Neural progenitor cell (in vitro differentiated cells): ENCODE measurements around the gene DPYSL5. TPM values are rescaled to one million over a fixed set of nuclear protein-coding genes. Genes with fewer than 3 reads are reported as not detected.
A peak's percentile ranks its signal among the peaks of the same experiment; 100 is the strongest.

Source experiments
- DNase-seq: peaks from one replicate; pipeline ENCODE4 v3.0.0-alpha.2; 2016; ENCODE audit warnings: low spot score
- H2AFZ ChIP-seq: fragments of 200-600 bp; sonication (generic); replicated peaks from 2 replicates; pipeline ENCODE4 v1.6.1; 2016; ENCODE audit warnings: antibody characterized with exemption
- H3F3A ChIP-seq: fragments of 200-600 bp; sonication (generic); 2 replicates; pipeline ENCODE4 v1.6.1; 2016; ENCODE audit warnings: antibody characterized with exemption, low read depth
- H3K27ac ChIP-seq: fragments of 200-600 bp; sonication (generic); 2 replicates; pipeline ENCODE4 v1.5.1; 2016; ENCODE audit warnings: mild to moderate bottlenecking
- H3K27me3 ChIP-seq: fragments of 200-600 bp; sonication (generic); 2 replicates; pipeline ENCODE4 v1.6.1; 2016; ENCODE audit warnings: mild to moderate bottlenecking, moderate library complexity
- H3K36me3 ChIP-seq: fragments of 200-600 bp; sonication (generic); 2 replicates; pipeline ENCODE4 v1.5.1; 2016
- H3K4me1 ChIP-seq: fragments of 200-600 bp; sonication (generic); 2 replicates; pipeline ENCODE4 v1.6.1; 2016; ENCODE audit warnings: mixed run types
- H3K4me2 ChIP-seq: fragments of 200-600 bp; sonication (generic); 2 replicates; pipeline ENCODE4 v1.6.1; 2016
- H3K4me3 ChIP-seq: fragments of 200-600 bp; sonication (generic); 2 replicates; pipeline ENCODE4 v1.5.1; 2016
- H3K79me2 ChIP-seq: fragments of 200-600 bp; sonication (generic); 2 replicates; pipeline ENCODE4 v1.6.1; 2016; ENCODE audit warnings: low read depth
- H3K9ac ChIP-seq: fragments of 200-600 bp; sonication (generic); 2 replicates; pipeline ENCODE4 v1.6.1; 2016
- H3K9me3 ChIP-seq: fragments of 200-600 bp; sonication (generic); 2 replicates; pipeline ENCODE4 v1.5.1; 2016; ENCODE audit warnings: low read depth
- H4K20me1 ChIP-seq: fragments of 200-600 bp; sonication (generic); 2 replicates; pipeline ENCODE4 v1.6.1; 2016; ENCODE audit warnings: low read depth
- H3K27ac Mint-ChIP-seq: 3 replicates; pipeline ENCODE4 v1.8.0; 2021; ENCODE audit warnings: mixed read lengths
- H3K27me3 Mint-ChIP-seq: 2 replicates; pipeline ENCODE4 v1.8.0; 2022; ENCODE audit warnings: low read depth, mild to moderate bottlenecking, inconsistent platforms, moderate library complexity, mixed read lengths; ENCODE audit not compliant: insufficient read depth
- H3K36me3 Mint-ChIP-seq: 3 replicates; pipeline ENCODE4 v1.8.0; 2021; ENCODE audit warnings: mixed read lengths
- H3K4me1 Mint-ChIP-seq: 3 replicates; pipeline ENCODE4 v1.8.0; 2021; ENCODE audit warnings: mixed read lengths
- H3K4me3 Mint-ChIP-seq: 3 replicates; pipeline ENCODE4 v1.8.0; 2021; ENCODE audit warnings: mild to moderate bottlenecking, moderate library complexity, mixed read lengths
- H3K9me3 Mint-ChIP-seq: 3 replicates; pipeline ENCODE4 v1.8.0; 2020; ENCODE audit warnings: mixed read lengths
- CTCF ChIP-seq: fragments of 200-600 bp; sonication (generic); IDR thresholded peaks from 2 replicates; pipeline ENCODE4 v1.5.1; 2017; ENCODE audit warnings: antibody characterized with exemption, mild to moderate bottlenecking
- EZH2 ChIP-seq: fragments of 200-600 bp; sonication (generic); IDR thresholded peaks from 2 replicates; pipeline ENCODE4 v1.6.1; 2017; ENCODE audit warnings: antibody characterized with exemption, mild to moderate bottlenecking, moderate library complexity
- EZH2phosphoT487 ChIP-seq: fragments of 200-600 bp; sonication (generic); IDR thresholded peaks from 2 replicates; pipeline ENCODE4 v1.6.1; 2017; ENCODE audit warnings: antibody characterized with exemption
- total RNA-seq: library from RNA; depleted of rRNA; stranded (reverse); fragments of >200 nt; gene quantifications from 2 replicates; pipeline ENCODE4 v1.2.3, GENCODE V29; 2015; ENCODE audit warnings: low replicate concordance

Gene DPYSL5
- total RNA-seq, 1 donor from 2014 or later, result 46.3 TPM

GRCh38 chr2:26905341-26906198, 57.6 kb downstream of the DPYSL5 start:
- Histone ChIP-seq H3K4me1 (peaks cover 25% of the 10 kb centered on the region), H3K4me3 (no peak overlapping the region), H3K27ac (no peak overlapping the region), H2AFZ (no peak overlapping the region), H3K4me2 (no peak overlapping the region), H3K79me2 (peaks cover 38% of the 10 kb centered on the region), H3K36me3 (peaks cover 9% of the 10 kb centered on the region), H3K9me3 (peaks cover 6% of the 10 kb centered on the region), H4K20me1 (peaks cover 71% of the 10 kb centered on the region), H3K27me3 (no peaks in the 10 kb centered on the region), H3F3A (peaks cover 22% of the 10 kb centered on the region), H3K9ac (no peak overlapping the region)
- no peak for DNase-seq
- peaks cover 13% of the 10 kb centered on the region for H3K9me3 Mint-ChIP-seq
- TF ChIP-seq EZH2, result no peak
- TF ChIP-seq CTCF, result no peak
- no peak for TF ChIP-seq EZH2phosphoT487
- H3K27me3 Mint-ChIP-seq, result peaks cover 3% of the 10 kb centered on the region
- H3K36me3 Mint-ChIP-seq, result peaks cover 51% of the 10 kb centered on the region
- peak overlapping the region; percentile 11 for H3K27ac Mint-ChIP-seq
- H3K4me1 Mint-ChIP-seq, result peaks cover 31% of the 10 kb centered on the region
- no peak overlapping the region for H3K4me3 Mint-ChIP-seq

GRCh38 chr2:26907416-26907815, 59.5 kb downstream of the DPYSL5 start:
- Mint-ChIP-seq H3K4me1 (peaks cover 15% of the 10 kb centered on the region), H3K27me3 (peaks cover 3% of the 10 kb centered on the region), H3K4me3 (no peak overlapping the region), H3K27ac (peak overlapping the region; percentile 86), H3K9me3 (peaks cover 19% of the 10 kb centered on the region), H3K36me3 (peaks cover 54% of the 10 kb centered on the region)
- no peak for TF ChIP-seq CTCF
- no peak for TF ChIP-seq EZH2
- no peak for TF ChIP-seq EZH2phosphoT487
- H3K27ac ChIP-seq, result peak overlapping the region; percentile 49
- peaks cover 41% of the 10 kb centered on the region for H3K79me2 ChIP-seq
- H3F3A ChIP-seq, result peaks cover 31% of the 10 kb centered on the region
- DNase-seq, result no peak
- no peaks in the 10 kb centered on the region for H3K27me3 ChIP-seq
- peak overlapping the region; percentile 37 for H3K4me2 ChIP-seq
- no peak overlapping the region for H3K9ac ChIP-seq
- peaks cover 18% of the 10 kb centered on the region for H3K36me3 ChIP-seq
- peaks cover 61% of the 10 kb centered on the region for H4K20me1 ChIP-seq
- no peak overlapping the region for H3K4me3 ChIP-seq
- peaks cover 6% of the 10 kb centered on the region for H3K9me3 ChIP-seq
- peaks cover 22% of the 10 kb centered on the region for H3K4me1 ChIP-seq
- H2AFZ ChIP-seq, result no peak overlapping the region

- no peak for DNase-seq
- H3K36me3 Mint-ChIP-seq, result peaks cover 46% of the 10 kb centered on the region
- H3K9me3 Mint-ChIP-seq, result peaks cover 19% of the 10 kb centered on the region
- Histone ChIP-seq H3K27me3 (no peaks in the 10 kb centered on the region), H4K20me1 (peaks cover 59% of the 10 kb centered on the region), H3K4me1 (peaks cover 47% of the 10 kb centered on the region), H3K4me3 (no peak overlapping the region), H3K36me3 (peaks cover 18% of the 10 kb centered on the region), H3K27ac (no peak overlapping the region), H3K79me2 (peaks cover 50% of the 10 kb centered on the region), H2AFZ (no peak overlapping the region), H3K9me3 (peaks cover 6% of the 10 kb centered on the region), H3K9ac (no peak overlapping the region), H3K4me2 (no peak overlapping the region), H3F3A (peaks cover 59% of the 10 kb centered on the region)
- H3K4me1 Mint-ChIP-seq, result peaks cover 11% of the 10 kb centered on the region
- peaks cover 3% of the 10 kb centered on the region for H3K27me3 Mint-ChIP-seq
- TF ChIP-seq CTCF (no peak), EZH2 (no peak), EZH2phosphoT487 (no peak)
- no peak overlapping the region for H3K27ac Mint-ChIP-seq
- no peak overlapping the region for H3K4me3 Mint-ChIP-seq
Measured at GRCh38 chr2:26910176-26910575, 62.2 kb downstream of the DPYSL5 start.
